AG04450 (cell line): ENCODE data around the gene FBXW9. TPM values are rescaled to one million over a fixed set of nuclear protein-coding genes. Genes with fewer than 3 reads are reported as not detected.
"Not testable (repeated sequence)": the region's sequence is repeated elsewhere in the genome, so short reads cannot be mapped to it uniquely, and the experiment has no call there.

ENCODE experiments used
- CTCF ChIA-PET: fragments of 300-600, 350-600 bp; formaldehyde crosslinking; extraction: SDS; loops from one replicate; lab custom pipeline; 2022; ENCODE audit warnings: antibody characterized with exemption, inconsistent platforms; lab: Charles Lee
- POLR2A ChIA-PET: fragments of 350-600 bp; formaldehyde crosslinking; extraction: SDS; loops from one replicate; lab custom pipeline; 2021; ENCODE audit warnings: antibody characterized with exemption, inconsistent platforms; lab: Yijun Ruan, JAX
- DNase-seq: peaks from one replicate; pipeline ENCODE4 v3.0.0-alpha.2; 2011; ENCODE audit warnings: low read depth, low spot score
- H3K27ac ChIP-seq: one replicate; pipeline ENCODE4 v1.5.1; 2012; ENCODE audit warnings: low read depth, low read length, control low read depth
- H3K27me3 ChIP-seq: one replicate; pipeline ENCODE4 v1.6.0; 2012; ENCODE audit warnings: low read length; ENCODE audit not compliant: control insufficient read depth, insufficient read depth
- H3K4me3 ChIP-seq: 2 replicates; pipeline ENCODE4 v1.5.1; 2011; ENCODE audit warnings: mild to moderate bottlenecking, low read depth, low read length, control low read depth
- H3K9me3 ChIP-seq: 2 replicates; pipeline ENCODE4 v1.5.1; 2012; ENCODE audit warnings: low read length; ENCODE audit not compliant: control insufficient read depth, insufficient read depth
- polyA plus RNA-seq: library from polyadenylated mRNA; depleted of rRNA; stranded (reverse); fragments of >200 nt; gene quantifications from 2 replicates; pipeline ENCODE4 v1.2.3, GENCODE V29; 2011
- TF ChIP-seq, protein P1 (sequence below): IDR thresholded peaks from 2 replicates; pipeline ENCODE4 v1.5.1; 2011; ENCODE audit warnings: low read depth, low read length, control low read depth, inconsistent platforms

Gene FBXW9
- polyA plus RNA-seq, 1 experiment: 4.8 TPM

GRCh38 chr19:12705654-12706331 is 9.4 kb upstream of the FBXW9 start:
- DNase-seq: no peak
- POLR2A ChIA-PET: no interaction called here
- H3K27me3 ChIP-seq: no peaks in the 10 kb centered on the region
- TF ChIP-seq, protein P1, sequence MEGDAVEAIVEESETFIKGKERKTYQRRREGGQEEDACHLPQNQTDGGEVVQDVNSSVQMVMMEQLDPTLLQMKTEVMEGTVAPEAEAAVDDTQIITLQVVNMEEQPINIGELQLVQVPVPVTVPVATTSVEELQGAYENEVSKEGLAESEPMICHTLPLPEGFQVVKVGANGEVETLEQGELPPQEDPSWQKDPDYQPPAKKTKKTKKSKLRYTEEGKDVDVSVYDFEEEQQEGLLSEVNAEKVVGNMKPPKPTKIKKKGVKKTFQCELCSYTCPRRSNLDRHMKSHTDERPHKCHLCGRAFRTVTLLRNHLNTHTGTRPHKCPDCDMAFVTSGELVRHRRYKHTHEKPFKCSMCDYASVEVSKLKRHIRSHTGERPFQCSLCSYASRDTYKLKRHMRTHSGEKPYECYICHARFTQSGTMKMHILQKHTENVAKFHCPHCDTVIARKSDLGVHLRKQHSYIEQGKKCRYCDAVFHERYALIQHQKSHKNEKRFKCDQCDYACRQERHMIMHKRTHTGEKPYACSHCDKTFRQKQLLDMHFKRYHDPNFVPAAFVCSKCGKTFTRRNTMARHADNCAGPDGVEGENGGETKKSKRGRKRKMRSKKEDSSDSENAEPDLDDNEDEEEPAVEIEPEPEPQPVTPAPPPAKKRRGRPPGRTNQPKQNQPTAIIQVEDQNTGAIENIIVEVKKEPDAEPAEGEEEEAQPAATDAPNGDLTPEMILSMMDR: no peak
- no peak overlapping the region for H3K4me3 ChIP-seq
- H3K27ac ChIP-seq: no peak overlapping the region
- H3K9me3 ChIP-seq: no peaks in the 10 kb centered on the region; the same call in 1 of the 2 replicates
- CTCF ChIA-PET: interaction anchor here (1.1 kb wide), 1 partner anchor 52 kb away, joined by 3 read pairs; no protein-coding TSS in a partner anchor

DNA sequence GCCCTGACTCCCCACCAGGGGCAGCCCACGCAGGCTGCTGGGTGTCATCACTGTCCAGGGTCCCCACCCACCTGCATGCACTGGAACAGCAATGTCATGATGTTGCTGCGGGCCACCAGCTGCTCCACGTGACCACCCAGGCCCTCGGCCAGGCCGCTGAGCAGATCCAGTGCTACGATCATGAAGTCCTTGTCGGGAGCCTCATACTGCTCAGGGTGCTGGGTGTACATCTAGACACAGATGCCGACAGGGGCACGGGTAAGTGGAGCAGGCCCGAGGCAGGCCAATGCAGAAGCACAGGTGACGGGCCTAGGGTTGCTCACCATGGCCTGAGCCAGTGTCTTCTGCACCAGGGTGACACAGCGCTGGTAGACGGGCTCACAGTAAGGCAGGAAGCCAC is 8.7 kb upstream of the FBXW9 start:
- POLR2A ChIA-PET: no interaction called here
- TF ChIP-seq, protein P1: no peak
- DNase-seq: no peak

GRCh38 chr19:12703046-12703445 is 6.6 kb upstream of the FBXW9 start:
- TF ChIP-seq, protein P1: no peak
- Histone ChIP-seq H3K4me3 (no peak overlapping the region), H3K27ac (no peak overlapping the region), H3K9me3 (no peaks in the 10 kb centered on the region; the same call in 1 of the 2 replicates), H3K27me3 (no peaks in the 10 kb centered on the region)
- no peak for DNase-seq
- ChIA-PET CTCF (no interaction called here), POLR2A (no interaction called here)

More for the DNA sequence above, 8.7 kb upstream of the FBXW9 start:
- Histone ChIP-seq H3K27ac (no peak overlapping the region), H3K27me3 (no peaks in the 10 kb centered on the region), H3K9me3 (no peaks in the 10 kb centered on the region; the same call in 1 of the 2 replicates), H3K4me3 (no peak overlapping the region)
- CTCF ChIA-PET: no interaction called here

DNA sequence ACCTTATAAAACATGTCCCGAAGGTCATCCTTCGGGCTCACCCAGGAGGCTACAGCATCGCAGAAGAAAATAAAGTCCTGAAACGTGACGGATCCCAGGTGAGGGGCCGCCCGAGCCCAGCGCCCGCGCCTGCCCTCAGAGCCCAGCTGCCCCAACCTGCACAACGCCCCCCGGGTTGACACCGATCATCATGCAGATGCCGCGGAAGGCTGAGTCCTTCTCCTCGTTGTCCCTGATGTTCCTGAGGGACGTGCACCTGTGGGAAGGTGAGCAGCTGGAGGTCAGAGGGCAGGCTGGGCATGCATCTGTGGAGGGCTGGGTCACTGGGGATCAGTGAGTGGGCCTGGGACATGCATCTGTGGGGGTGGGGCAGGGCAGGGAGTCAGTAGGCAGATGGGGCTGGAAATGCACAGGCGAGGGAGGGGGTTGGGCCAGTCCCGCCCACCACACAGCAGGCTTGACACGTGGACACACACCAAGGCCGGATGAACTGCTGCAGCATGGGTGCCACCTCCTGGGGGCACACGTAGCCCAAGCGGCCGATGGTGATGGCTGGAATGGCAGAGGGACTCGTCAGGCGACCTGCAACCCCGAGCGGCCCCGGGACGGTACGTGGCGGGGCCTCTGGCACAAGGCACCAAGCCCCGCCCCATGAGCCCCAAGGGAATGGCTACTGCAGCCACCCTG is 5.3 kb upstream of the FBXW9 start:
- ChIA-PET POLR2A (no interaction called here), CTCF (no interaction called here)
- Histone ChIP-seq H3K27me3 (no peaks in the 10 kb centered on the region), H3K4me3 (no peak overlapping the region), H3K27ac (no peak overlapping the region), H3K9me3 (no peaks in the 10 kb centered on the region; the same call in 1 of the 2 replicates)
- TF ChIP-seq, protein P1: no peak
- DNase-seq: no peak

- ChIA-PET POLR2A (no interaction called here), CTCF (no interaction called here)
- H3K27me3 ChIP-seq: no peaks in the 10 kb centered on the region
- TF ChIP-seq, protein P1: no peak
- no peaks in the 10 kb centered on the region; the same call in 1 of the 2 replicates for H3K9me3 ChIP-seq
- no peak for DNase-seq
- H3K27ac ChIP-seq: no peak overlapping the region
- no peak overlapping the region for H3K4me3 ChIP-seq
Measured at GRCh38 chr19:12698138-12698537, 1.7 kb upstream of the FBXW9 start.

GRCh38 chr19:12697425-12697824 is 994 bp upstream of the FBXW9 start:
- not testable (repeated sequence) for H3K27ac ChIP-seq, H3K9me3 ChIP-seq, DNase-seq, H3K27me3 ChIP-seq, H3K4me3 ChIP-seq
- ChIA-PET CTCF (interaction anchor here (0.6 to 0.7 kb wide), 2 partner anchors 25 to 1764 kb away, joined by 3 to 5 read pairs; no protein-coding TSS in a partner anchor), POLR2A (interaction anchor here (0.7 to 2.1 kb wide), 2 partner anchors 16 to 769 kb away, joined by 8 to 9 read pairs; partner anchors contain the start of gene DHPS)
